HepG2 (cell line): ENCODE measurements around the gene C10orf143. TPM values are rescaled to one million over a fixed set of nuclear protein-coding genes. Genes with fewer than 3 reads are reported as not detected.

Source experiments
- ATF4 ChIP-seq, 2 experiments: fragments of 450-650 bp in 1 of 2; sonication (generic) in 1 of 2; formaldehyde crosslinking; IDR thresholded peaks; 2 replicates each; pipeline versions ENCODE4 v1.5.0 to v1.8.0; 2020 to 2022; ENCODE audit warnings: mild to moderate bottlenecking in 1 of 2, missing genetic modification reagents in 1 of 2
- ATF5 ChIP-seq: sonication (generic); formaldehyde crosslinking; IDR thresholded peaks from 2 replicates; pipeline ENCODE4 v1.4.0; 2020; ENCODE audit warnings: mild to moderate bottlenecking, low read depth, missing genetic modification reagents
- BCLAF1 ChIP-seq: fragments of 450-650 bp; IDR thresholded peaks from 2 replicates; pipeline ENCODE4 v1.6.1; 2017; ENCODE audit warnings: mild to moderate bottlenecking
- IRX3 ChIP-seq: sonication (generic); formaldehyde crosslinking; IDR thresholded peaks from 2 replicates; pipeline ENCODE4 v1.8.1; 2023; ENCODE audit warnings: mild to moderate bottlenecking, low read depth, missing genetic modification reagents, borderline replicate concordance
- ZNF121 ChIP-seq: sonication (generic); formaldehyde crosslinking; IDR thresholded peaks from 2 replicates; pipeline ENCODE4 v1.5.0; 2020; ENCODE audit warnings: mild to moderate bottlenecking, missing genetic modification reagents
- ZNF263 ChIP-seq: sonication (generic); formaldehyde crosslinking; IDR thresholded peaks from 2 replicates; pipeline ENCODE4 v1.4.0; 2020; ENCODE audit warnings: missing genetic modification reagents
- ZNF414 ChIP-seq: sonication (generic); formaldehyde crosslinking; IDR thresholded peaks from 2 replicates; pipeline ENCODE4 v1.5.0; 2020; ENCODE audit warnings: missing genetic modification reagents
- ZNF501 ChIP-seq: sonication (generic); formaldehyde crosslinking; IDR thresholded peaks from 2 replicates; pipeline ENCODE4 v1.5.1; 2020; ENCODE audit warnings: mild to moderate bottlenecking, moderate library complexity, missing genetic modification reagents
- polyA plus RNA-seq, 8 experiments: library from polyadenylated mRNA; depleted of rRNA in 3 of 8; stranded (reverse) in 7 of 8; unstranded in 1 of 8; fragments of >200 nt; fragmentation: Illumina TruSeq in 4 of 8; extraction: Trizol in 4 of 8; gene quantifications; 2 replicates each; pipeline versions ENCODE4 v1.2.1 to v1.2.3, GENCODE V29; 2011 to 2016; ENCODE audit warnings: low read depth in 4 of 8, missing spikeins in 1 of 8, mixed read lengths in 1 of 8; ENCODE audit not compliant: insufficient read depth in 1 of 8
- total RNA-seq, 5 experiments: library from RNA; depleted of rRNA; stranded (reverse); fragments of >200 nt; fragmentation: Illumina TruSeq; extraction: Trizol; gene quantifications; 2 replicates each; pipeline ENCODE4 v1.2.3, GENCODE V29; 2016; ENCODE audit warnings: low read depth in 1 of 5

The C10orf143 gene
- total and polyA plus RNA-seq, 2 of the 13 experiments (the other 11 are each of a cell fraction or from before 2014, with no cell fraction given), result 0.21 to 0.91 TPM

GRCh38 chr10:130047336-130047735 lies 63.3 kb downstream of the C10orf143 start (continued):
- no peak for TF ChIP-seq BCLAF1
- no peak for TF ChIP-seq ATF4 (CRISPR knock-in tag; IDR thresholded peaks at IDR 0.05)
- no peak for TF ChIP-seq ZNF414 (CRISPR knock-in tag)
- TF ChIP-seq ZNF501 (CRISPR knock-in tag), result no peak
- no peak for TF ChIP-seq ZNF263 (CRISPR knock-in tag)
- TF ChIP-seq ATF5 (CRISPR knock-in tag), result no peak
- TF ChIP-seq ZNF121 (CRISPR knock-in tag), result no peak
- TF ChIP-seq IRX3 (CRISPR knock-in tag), result no peak
